ENCODE data around the gene PLPP4.

Gene PLPP4

DNA sequence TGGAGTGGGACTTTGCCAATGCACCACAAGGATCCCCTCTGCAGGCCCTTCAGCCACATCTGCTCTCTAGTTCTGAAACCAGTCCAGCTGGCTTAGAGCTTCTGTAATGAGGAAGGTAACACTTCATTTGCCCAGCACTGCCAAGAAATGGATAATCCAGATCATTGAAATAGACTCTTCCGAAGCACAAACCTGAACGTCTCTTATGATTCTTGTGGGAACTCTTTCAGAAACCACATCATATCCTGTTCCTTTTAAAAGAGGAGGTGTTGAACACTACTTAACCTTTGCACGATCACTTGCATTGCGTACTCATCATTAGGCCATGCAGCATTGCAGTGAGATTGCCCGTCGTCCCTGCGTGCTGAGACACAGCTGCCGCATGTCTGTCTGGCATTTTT, 25.8 kb upstream of the PLPP4 start:
- no peaks in the 10 kb centered on the region for H3K4me1 ChIP-seq (ENCODE audit: low read length)
- no peak for DNase-seq
- no peak overlapping the region for H3K9ac ChIP-seq (ENCODE audit: low read length)

DNA sequence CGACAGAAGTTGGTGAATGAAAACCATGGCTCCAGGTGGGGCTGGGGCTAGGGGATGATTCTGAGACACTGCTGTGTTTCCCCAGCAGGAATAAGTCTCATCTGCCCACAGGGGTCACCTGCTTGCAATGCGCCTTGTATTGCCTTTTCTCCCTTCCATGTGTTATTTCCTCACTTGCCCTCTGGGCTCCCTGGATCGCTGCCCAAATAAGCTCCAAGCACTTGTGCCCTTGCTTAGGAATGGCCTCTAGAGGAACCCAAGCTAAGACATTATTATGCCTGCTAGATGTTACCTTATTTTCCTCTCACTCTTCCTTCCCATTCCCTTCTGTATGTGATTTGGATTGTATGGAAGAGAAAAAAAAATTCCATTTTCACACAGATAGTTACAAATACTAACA, 24.8 kb upstream of the PLPP4 start:
- Histone ChIP-seq H3K4me2 (ENCODE audit: low read depth, low read length) (no peak overlapping the region), H4K20me1 (ENCODE audit: insufficient read depth, low read length) (no peaks in the 10 kb centered on the region), H3K27ac (ENCODE audit: low read length) (no peak overlapping the region), H3K27me3 (replicated peaks; ENCODE audit: insufficient read depth, low read length) (no peaks in the 10 kb centered on the region), H3K79me2 (ENCODE audit: low read length) (no peaks in the 10 kb centered on the region), H2AFZ (ENCODE audit: low read length) (no peak overlapping the region), H3K4me1 (ENCODE audit: low read length) (no peaks in the 10 kb centered on the region), H3F3A (ENCODE audit: insufficient read depth, low read length) (no peaks in the 10 kb centered on the region), H3K4me3 (ENCODE audit: low read length) (no peak overlapping the region), H3K9ac (ENCODE audit: low read length) (no peak overlapping the region), H3K9me3 (replicated peaks; ENCODE audit: insufficient read depth, low read length) (no peaks in the 10 kb centered on the region), H3K9me2 (replicated peaks; ENCODE audit: insufficient read depth, low read length) (no peaks in the 10 kb centered on the region), H3K36me3 (replicated peaks; ENCODE audit: insufficient read depth, low read length) (no peaks in the 10 kb centered on the region)
- TF ChIP-seq, protein P1, sequence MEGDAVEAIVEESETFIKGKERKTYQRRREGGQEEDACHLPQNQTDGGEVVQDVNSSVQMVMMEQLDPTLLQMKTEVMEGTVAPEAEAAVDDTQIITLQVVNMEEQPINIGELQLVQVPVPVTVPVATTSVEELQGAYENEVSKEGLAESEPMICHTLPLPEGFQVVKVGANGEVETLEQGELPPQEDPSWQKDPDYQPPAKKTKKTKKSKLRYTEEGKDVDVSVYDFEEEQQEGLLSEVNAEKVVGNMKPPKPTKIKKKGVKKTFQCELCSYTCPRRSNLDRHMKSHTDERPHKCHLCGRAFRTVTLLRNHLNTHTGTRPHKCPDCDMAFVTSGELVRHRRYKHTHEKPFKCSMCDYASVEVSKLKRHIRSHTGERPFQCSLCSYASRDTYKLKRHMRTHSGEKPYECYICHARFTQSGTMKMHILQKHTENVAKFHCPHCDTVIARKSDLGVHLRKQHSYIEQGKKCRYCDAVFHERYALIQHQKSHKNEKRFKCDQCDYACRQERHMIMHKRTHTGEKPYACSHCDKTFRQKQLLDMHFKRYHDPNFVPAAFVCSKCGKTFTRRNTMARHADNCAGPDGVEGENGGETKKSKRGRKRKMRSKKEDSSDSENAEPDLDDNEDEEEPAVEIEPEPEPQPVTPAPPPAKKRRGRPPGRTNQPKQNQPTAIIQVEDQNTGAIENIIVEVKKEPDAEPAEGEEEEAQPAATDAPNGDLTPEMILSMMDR (IDR thresholded peaks at IDR 0.05; ENCODE audit: low read length): no peak
- TF ChIP-seq EZH2phosphoT487 (IDR thresholded peaks at IDR 0.05; ENCODE audit: low read length) (no peak), EZH2 (optimal IDR thresholded peaks at IDR 0.05; ENCODE audit: low read depth, low read length) (no peak)
- DNase-seq: no peak

More for the DNA sequence above, 25.8 kb upstream of the PLPP4 start:
- Histone ChIP-seq H3K4me2 (ENCODE audit: low read depth, low read length) (no peak overlapping the region), H4K20me1 (ENCODE audit: insufficient read depth, low read length) (no peaks in the 10 kb centered on the region), H3K27ac (ENCODE audit: low read length) (no peak overlapping the region), H3K79me2 (ENCODE audit: low read length) (no peaks in the 10 kb centered on the region), H3K9me2 (replicated peaks; ENCODE audit: insufficient read depth, low read length) (no peaks in the 10 kb centered on the region), H3K27me3 (replicated peaks; ENCODE audit: insufficient read depth, low read length) (no peaks in the 10 kb centered on the region), H3K4me3 (ENCODE audit: low read length) (no peak overlapping the region), H3K9me3 (replicated peaks; ENCODE audit: insufficient read depth, low read length) (no peaks in the 10 kb centered on the region), H3K36me3 (replicated peaks; ENCODE audit: insufficient read depth, low read length) (no peaks in the 10 kb centered on the region), H3F3A (ENCODE audit: insufficient read depth, low read length) (no peaks in the 10 kb centered on the region), H2AFZ (ENCODE audit: low read length) (no peak overlapping the region)
- TF ChIP-seq EZH2phosphoT487 (IDR thresholded peaks at IDR 0.05; ENCODE audit: low read length) (no peak), EZH2 (optimal IDR thresholded peaks at IDR 0.05; ENCODE audit: low read depth, low read length) (no peak)
- TF ChIP-seq, protein P1 (IDR thresholded peaks at IDR 0.05; ENCODE audit: low read length): no peak

DNA sequence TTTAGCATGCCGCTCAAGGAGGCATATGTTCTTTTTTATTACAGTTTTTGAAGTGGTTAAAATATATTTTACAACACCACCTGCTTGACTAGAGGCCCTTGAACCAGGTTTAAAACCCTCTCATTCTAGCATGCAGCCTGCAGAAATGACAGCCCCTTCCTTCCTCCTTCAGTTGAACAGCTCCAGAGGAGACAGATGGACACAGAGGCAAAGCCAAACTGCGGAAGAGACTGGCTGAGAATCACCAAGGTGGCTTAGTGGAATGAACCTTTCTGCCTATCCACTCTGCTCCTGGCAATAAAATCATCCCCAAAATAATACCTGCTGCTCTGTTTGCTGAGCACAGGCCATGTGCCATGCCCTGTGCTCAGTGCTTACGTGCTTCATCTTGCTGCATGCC, 23.9 kb upstream of the PLPP4 start:
- no peaks in the 10 kb centered on the region for H3K9me3 ChIP-seq (replicated peaks; ENCODE audit: insufficient read depth, low read length)
- no peak overlapping the region for H3K4me3 ChIP-seq (ENCODE audit: low read length)
- H3K9ac ChIP-seq (ENCODE audit: low read length): no peak overlapping the region
- no peaks in the 10 kb centered on the region for H3K9me2 ChIP-seq (replicated peaks; ENCODE audit: insufficient read depth, low read length)
- H3K4me1 ChIP-seq (ENCODE audit: low read length): no peaks in the 10 kb centered on the region
- H3K79me2 ChIP-seq (ENCODE audit: low read length): no peaks in the 10 kb centered on the region
- H3K36me3 ChIP-seq (replicated peaks; ENCODE audit: insufficient read depth, low read length): no peaks in the 10 kb centered on the region
- H3F3A ChIP-seq (ENCODE audit: insufficient read depth, low read length): no peaks in the 10 kb centered on the region
- H4K20me1 ChIP-seq (ENCODE audit: insufficient read depth, low read length): no peaks in the 10 kb centered on the region
- no peak overlapping the region for H3K27ac ChIP-seq (ENCODE audit: low read length)
- no peak for DNase-seq
- TF ChIP-seq EZH2phosphoT487 (IDR thresholded peaks at IDR 0.05; ENCODE audit: low read length) (no peak), EZH2 (optimal IDR thresholded peaks at IDR 0.05; ENCODE audit: low read depth, low read length) (no peak)
- TF ChIP-seq, protein P1 (IDR thresholded peaks at IDR 0.05; ENCODE audit: low read length): no peak
- no peaks in the 10 kb centered on the region for H3K27me3 ChIP-seq (replicated peaks; ENCODE audit: insufficient read depth, low read length)
- H2AFZ ChIP-seq (ENCODE audit: low read length): no peak overlapping the region
- H3K4me2 ChIP-seq (ENCODE audit: low read depth, low read length): no peak overlapping the region

All from MM.1S (cell line).